NCI-H1417 treated with DMSO at 0.1 percent for 48 hours (cell line): ENCODE measurements around the gene LGR6.
"Not testable (repeated sequence)": the region's sequence is repeated elsewhere in the genome, so short reads cannot be mapped to it uniquely, and the experiment has no call there.

Source experiments
- DNase-seq: peaks from one replicate; lab custom pipeline; 2025; lab: John Stamatoyannopoulos, UW

Gene LGR6

GRCh38 chr1:202329891-202330290 is 136.3 kb downstream of the LGR6 start:
- DNase-seq, result no peak

DNA sequence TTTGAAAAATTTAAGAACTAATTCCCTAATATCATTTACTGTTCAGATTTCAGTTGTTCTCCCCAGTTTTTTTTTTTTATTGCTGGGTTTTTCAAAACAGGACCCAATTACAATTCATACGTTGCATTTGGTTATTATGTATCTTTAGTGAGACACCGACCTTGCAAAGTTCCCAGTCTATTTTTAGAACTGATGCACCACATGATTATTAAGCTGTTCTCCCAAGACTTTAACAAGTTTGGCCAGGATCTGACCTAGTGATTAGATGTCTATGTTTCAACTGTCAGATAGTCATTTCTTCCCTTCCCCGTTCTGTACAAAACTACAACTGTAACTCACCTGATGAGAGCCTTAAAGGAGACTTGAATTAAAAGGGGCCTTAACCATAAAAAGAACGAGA is 140.3 kb downstream of the LGR6 start:
- DNase-seq, result no peak

DNA sequence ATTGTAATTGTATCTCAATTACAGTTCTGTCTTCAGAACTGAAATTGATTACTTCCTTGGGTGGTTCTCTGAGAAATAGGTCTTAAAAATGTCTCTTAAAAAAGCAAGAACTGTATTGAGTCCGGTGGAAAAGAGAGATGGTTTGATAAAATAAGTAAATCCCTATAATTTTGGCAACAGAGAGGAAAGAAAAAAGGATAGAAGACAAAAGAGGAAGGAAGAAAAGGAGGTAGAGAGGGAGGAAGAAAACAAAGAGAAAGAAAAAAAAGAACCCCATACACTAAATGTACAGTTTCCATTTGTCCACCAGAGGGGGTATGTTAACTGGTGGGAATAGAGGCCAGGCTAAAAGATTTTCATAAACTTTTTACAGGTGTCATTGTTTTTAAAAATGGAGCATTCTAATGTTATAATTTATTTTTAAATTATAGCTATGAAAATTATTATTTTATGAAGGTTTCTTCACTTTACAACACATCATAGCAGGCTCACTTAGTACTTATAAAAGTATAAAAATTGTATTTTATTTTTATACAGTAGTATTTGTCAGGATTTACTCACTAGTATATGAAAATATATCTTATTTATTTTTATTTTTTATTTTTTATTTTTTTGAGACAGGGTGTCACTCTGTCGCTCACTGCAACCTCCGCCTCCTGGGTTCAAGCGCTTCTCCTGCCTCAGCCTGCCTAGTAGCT is 150.2 kb downstream of the LGR6 start:
- no peak for DNase-seq

DNA sequence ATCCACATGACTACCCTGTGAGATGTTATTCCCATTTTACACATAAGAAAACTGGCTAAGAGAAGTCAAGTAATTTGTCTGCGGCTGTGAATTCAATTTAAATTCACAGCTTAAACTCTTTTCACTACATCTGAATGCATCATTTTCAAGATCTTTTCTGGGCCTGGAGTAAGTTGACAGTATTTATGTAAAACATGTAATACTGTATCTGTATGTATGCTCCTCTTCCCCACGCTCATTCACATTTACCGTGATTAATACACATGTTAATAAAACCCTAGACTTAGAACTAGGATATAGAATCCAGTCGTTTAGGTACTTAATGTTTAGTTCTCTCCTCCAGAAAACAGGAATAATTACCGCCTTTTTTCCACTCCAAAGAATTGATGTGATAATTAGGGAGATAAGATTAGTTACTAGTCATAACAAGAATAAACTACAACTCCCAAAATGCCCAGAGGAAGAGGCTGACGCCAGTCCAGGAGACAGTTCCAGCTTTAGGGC is 154.5 kb downstream of the LGR6 start:
- no peak for DNase-seq

DNA sequence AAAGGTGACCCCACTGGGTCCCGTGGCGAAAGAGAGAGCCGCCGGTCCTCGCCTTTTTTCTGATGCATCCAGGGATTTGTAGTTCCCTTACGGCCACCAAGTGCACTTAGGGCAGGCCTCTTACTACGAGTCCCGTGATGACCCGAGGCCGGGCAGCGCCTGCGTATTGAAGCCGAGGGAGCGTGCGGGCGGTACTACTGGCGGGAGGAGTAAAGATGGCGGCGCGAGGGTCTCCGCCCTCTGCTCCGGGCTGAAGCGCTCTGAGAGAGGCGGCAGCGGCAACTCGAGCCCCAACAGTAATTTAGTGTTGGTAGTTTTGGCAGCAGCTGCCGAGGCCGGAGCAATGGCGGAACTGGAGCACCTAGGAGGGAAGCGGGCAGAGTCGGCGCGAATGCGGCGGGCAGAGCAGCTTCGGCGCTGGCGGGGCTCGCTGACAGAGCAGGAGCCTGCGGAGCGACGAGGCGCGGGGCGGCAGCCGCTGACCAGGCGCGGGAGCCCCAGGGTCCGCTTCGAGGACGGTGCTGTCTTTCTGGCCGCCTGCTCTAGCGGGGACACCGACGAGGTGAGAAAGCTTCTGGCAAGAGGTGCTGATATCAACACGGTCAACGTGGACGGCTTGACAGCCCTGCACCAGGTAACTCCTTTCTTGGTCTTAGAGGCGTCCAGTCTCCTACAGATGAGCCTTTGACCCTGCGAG is 155.1 kb downstream of the LGR6 start, which contains the start of gene PPP1R12B:
TSS of gene PPP1R12B (plus strand) at position 191 of the 697 bp plus-strand sequence. CDS start at position 344, 153 bp downstream.
- DNase-seq, result peak; percentile 90

- DNase-seq, result no peak
Observed at GRCh38 chr1:202349206-202349928, 155.8 kb downstream of the LGR6 start.

DNA sequence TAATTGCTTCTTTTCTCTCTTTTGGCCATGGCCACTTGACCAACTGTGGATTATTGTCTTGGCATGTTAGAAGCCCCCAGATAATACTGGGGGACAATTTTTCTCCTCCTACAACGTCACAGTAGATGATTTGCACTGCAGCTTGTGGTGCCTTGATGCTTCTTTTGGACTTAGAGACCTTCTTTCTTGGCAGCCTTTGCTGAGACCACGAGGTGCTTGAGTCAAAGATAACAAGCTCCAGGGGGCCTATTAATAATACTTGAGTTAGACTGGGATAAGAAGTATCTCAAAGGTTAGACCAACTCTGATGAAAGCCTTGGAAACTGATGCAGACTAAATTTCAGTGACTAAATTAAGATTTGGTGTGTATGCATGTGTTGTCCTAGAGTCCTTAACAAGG is 158.1 kb downstream of the LGR6 start:
- DNase-seq, result no peak

GRCh38 chr1:202352583-202353197 is 159.1 kb downstream of the LGR6 start:
- DNase-seq, result not testable (repeated sequence)

- DNase-seq, result no peak
Observed at GRCh38 chr1:202355944-202356553, 162.4 kb downstream of the LGR6 start.

DNA sequence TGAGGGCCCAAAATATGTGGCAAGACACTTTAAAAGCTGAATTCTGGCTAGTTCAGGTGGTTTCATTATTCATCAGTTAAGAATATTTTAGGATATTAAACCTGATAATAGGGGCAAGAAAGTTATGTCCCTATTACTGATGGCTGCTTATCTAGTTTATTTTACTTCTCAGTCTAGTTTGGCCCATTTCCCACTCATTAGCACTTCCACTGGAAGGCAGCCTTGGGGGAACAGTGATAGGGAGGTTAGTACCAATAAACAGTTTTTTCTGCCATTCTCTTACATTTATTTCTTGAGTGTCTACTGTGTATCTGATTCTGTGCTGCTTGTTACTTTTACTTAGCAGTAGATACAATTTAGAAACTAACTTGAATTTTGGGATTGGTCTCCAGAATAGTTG is 163.9 kb downstream of the LGR6 start:
- DNase-seq, result no peak

DNA sequence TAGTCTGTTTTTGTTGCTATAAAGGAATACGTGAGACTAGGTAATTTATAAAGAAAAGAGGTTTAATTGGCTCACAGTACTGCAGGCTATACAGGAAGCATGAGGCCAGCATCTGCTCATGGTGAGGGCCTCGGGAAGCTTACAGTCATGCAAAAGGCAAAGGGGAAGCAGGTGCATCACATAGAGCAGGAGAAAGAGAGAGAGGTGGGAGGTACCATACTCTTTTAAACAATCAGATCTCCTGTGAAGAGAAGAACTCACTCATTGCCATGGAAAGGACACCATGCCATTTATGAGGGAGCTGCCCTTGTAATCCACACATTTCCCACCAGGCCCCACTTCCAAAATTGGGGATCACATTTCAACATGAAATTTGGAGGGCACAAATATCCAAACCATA is 167.6 kb downstream of the LGR6 start:
- no peak for DNase-seq

- DNase-seq, result no peak
Observed at GRCh38 chr1:202361701-202362100, 168.1 kb downstream of the LGR6 start.

- no peak for DNase-seq
Observed at GRCh38 chr1:202362212-202362611, 168.6 kb downstream of the LGR6 start.

DNA sequence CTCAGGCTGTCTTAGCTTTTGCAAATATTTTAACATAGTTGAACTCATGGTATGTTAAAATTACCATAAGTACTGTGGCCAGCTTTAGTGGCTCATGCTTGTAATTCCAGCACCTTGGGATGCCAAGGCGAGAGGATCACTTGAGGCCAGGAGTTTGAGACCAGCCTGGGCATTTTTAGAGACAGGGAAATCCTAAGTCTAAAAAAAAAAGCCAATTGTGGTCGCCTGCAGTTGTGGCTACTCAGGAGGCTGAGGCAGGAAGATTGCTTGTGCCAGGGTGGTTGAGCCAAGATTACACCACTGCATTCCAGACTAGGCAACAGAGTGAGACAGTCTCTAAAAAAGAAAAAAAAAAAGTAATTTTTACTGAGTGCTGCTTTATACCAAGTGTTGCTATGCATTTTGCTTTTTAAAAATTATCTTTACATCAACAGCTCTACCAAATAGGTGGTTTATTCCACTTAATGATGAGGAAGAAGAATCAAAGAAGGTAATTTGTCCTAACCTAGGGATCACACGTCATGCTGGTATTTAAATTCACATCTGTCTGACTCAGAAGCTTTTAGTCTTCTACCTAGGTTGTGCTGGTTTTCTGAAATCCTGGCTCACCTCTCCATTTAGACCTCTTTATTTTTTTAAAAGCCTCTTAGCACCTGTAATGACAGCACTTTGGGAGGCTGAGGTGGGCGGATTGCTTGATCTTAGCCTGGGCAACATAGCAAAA is 171.7 kb downstream of the LGR6 start:
- DNase-seq, result no peak

GRCh38 chr1:202367271-202367670 is 173.7 kb downstream of the LGR6 start:
- DNase-seq, result no peak
